GM23248 (cell line): Measurements from ENCODE around the gene HMCN1. TPM values are rescaled to one million over a fixed set of nuclear protein-coding genes. Genes with fewer than 3 reads are reported as not detected.

Source experiments
- DNase-seq: peaks from one replicate; pipeline ENCODE4 v3.0.0-alpha.2; 2015
- H2AFZ ChIP-seq: fragments of 200-600 bp; sonication (generic); 2 replicates; pipeline ENCODE4 v1.6.1; 2016; ENCODE audit warnings: antibody characterized with exemption
- H3F3A ChIP-seq: fragments of 200-600 bp; sonication (generic); 2 replicates; pipeline ENCODE4 v1.6.1; 2016; ENCODE audit warnings: mild to moderate bottlenecking, antibody characterized with exemption, mixed run types; ENCODE audit not compliant: insufficient read depth
- H3K27ac ChIP-seq: fragments of 200-600 bp; sonication (generic); 2 replicates; pipeline ENCODE4 v1.5.1; 2016; ENCODE audit warnings: mild to moderate bottlenecking
- H3K27me3 ChIP-seq: fragments of 200-600 bp; sonication (generic); replicated peaks from 2 replicates; pipeline ENCODE4 v1.6.1; 2016; ENCODE audit warnings: mild to moderate bottlenecking; ENCODE audit not compliant: insufficient read depth
- H3K36me3 ChIP-seq: fragments of 200-600 bp; sonication (generic); 2 replicates; pipeline ENCODE4 v1.6.1; 2016; ENCODE audit warnings: low read depth, mild to moderate bottlenecking
- H3K4me1 ChIP-seq: fragments of 200-600 bp; sonication (generic); 2 replicates; pipeline ENCODE4 v1.6.1; 2016; ENCODE audit warnings: mild to moderate bottlenecking; ENCODE audit not compliant: insufficient read depth
- H3K4me2 ChIP-seq: fragments of 200-600 bp; sonication (generic); one replicate; pipeline ENCODE4 v1.6.1; 2016; ENCODE audit warnings: mild to moderate bottlenecking; ENCODE audit not compliant: unreplicated experiment
- H3K4me3 ChIP-seq: fragments of 200-600 bp; sonication (generic); 2 replicates; pipeline ENCODE4 v1.5.1; 2016; ENCODE audit warnings: mild to moderate bottlenecking
- H3K79me2 ChIP-seq: fragments of 200-600 bp; sonication (generic); 2 replicates; pipeline ENCODE4 v1.6.1; 2016; ENCODE audit warnings: mild to moderate bottlenecking; ENCODE audit not compliant: insufficient read depth
- H3K9ac ChIP-seq: fragments of 200-600 bp; sonication (generic); 2 replicates; pipeline ENCODE4 v1.6.1; 2016; ENCODE audit warnings: mild to moderate bottlenecking
- H3K9me2 ChIP-seq: fragments of 200-600 bp; sonication (generic); 2 replicates; pipeline ENCODE4 v1.6.1; 2016; ENCODE audit warnings: mixed run types, mild to moderate bottlenecking, moderate library complexity; ENCODE audit not compliant: insufficient read depth
- H3K9me3 ChIP-seq: fragments of 200-600 bp; sonication (generic); one replicate; pipeline ENCODE4 v1.6.1; 2017; ENCODE audit warnings: low read depth
- H4K20me1 ChIP-seq: fragments of 200-600 bp; sonication (generic); 2 replicates; pipeline ENCODE4 v1.6.0; 2016; ENCODE audit not compliant: insufficient read depth
- EZH2 ChIP-seq: fragments of 200-600 bp; sonication (generic); IDR thresholded peaks from 2 replicates; pipeline ENCODE4 v1.6.1; 2018; ENCODE audit warnings: antibody characterized with exemption, mild to moderate bottlenecking; ENCODE audit not compliant: insufficient read depth, poor library complexity, severe bottlenecking
- EZH2phosphoT487 ChIP-seq: fragments of 200-600 bp; sonication (generic); IDR thresholded peaks from 2 replicates; pipeline ENCODE4 v1.6.1; 2018; ENCODE audit warnings: antibody characterized with exemption, moderate library complexity, mild to moderate bottlenecking, low read depth; ENCODE audit not compliant: insufficient read depth
- WGBS, 2 experiments: methylation state at CpG; one replicate each; pipeline ENCODE4 v1.1.6; 2015 to 2017; ENCODE audit warnings: low lambda C conversion rate in 2 of 2, low coverage in 1 of 2; ENCODE audit errors: missing lambda C conversion rate in 2 of 2; 5-methylcytosine and 5-hydroxymethylcytosine counted together
- in situ Hi-C: fragments of 300-500 bp; cut with MboI; formaldehyde crosslinking; loops from 2 replicates; pipeline ENCODE4 v1.15.0; 2020
- polyA plus RNA-seq: library from polyadenylated mRNA; unstranded; fragments of >200 nt; fragmentation: Nextera tagmentation; extraction: Ambion mirVana; gene quantifications from 2 replicates; pipeline ENCODE4 v1.2.1, GENCODE V29; 2016
- total RNA-seq: library from RNA; depleted of rRNA; stranded (reverse); fragments of >200 nt; shearing (Covaris generic); gene quantifications from 2 replicates; pipeline ENCODE4 v1.2.3, GENCODE V29; 2014

Gene HMCN1
- total and polyA plus RNA-seq, 2 experiments from 2014 or later = 1.8 to 5.2 TPM

DNA sequence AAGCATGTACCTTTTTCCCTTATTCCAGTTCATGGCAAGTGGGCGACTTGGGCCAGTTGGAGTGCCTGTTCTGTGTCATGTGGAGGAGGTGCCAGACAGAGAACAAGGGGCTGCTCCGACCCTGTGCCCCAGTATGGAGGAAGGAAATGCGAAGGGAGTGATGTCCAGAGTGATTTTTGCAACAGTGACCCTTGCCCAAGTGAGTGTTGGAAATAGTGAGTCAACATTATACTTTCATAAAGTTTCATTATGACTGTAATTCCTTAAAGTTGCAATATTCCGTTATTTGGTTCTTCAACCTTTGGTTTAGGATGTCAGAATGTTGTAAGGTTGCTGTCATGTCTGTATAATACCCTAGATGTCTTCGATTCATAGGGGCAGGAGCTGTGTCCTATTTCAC, 410.3 kb downstream of the HMCN1 start:
- WGBS, 2 experiments = 78% methylated on average over 5 of the region's 5 CpGs

DNA sequence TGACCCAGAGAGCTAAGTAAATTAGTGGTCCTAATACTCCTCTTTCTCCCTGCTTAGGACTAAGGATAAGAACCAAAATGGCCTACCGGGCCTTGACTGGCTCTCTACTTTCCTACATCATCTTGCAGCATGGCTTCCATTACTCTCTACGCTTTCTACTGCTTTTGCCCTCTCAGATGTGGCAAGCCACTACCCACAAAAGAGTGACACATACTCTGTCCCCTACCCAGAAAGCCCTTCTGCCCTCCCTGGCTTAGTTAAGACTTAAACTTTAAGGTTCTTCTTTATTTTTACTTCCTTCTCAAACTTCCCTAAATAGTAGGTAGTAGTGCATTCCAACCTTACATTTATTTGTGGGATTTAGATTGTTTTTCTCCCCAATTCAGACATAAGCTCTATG, 412.8 kb downstream of the HMCN1 start:
- no peaks in the 10 kb centered on the region for H3K79me2 ChIP-seq
- H3K27ac ChIP-seq = no peak overlapping the region
- H3K4me3 ChIP-seq = no peak overlapping the region
- no peaks in the 10 kb centered on the region for H3K36me3 ChIP-seq
- H2AFZ ChIP-seq = no peak overlapping the region
- peaks cover under 1% of the 10 kb centered on the region; the same call in 1 of the 2 replicates for H3K4me1 ChIP-seq
- no peaks in the 10 kb centered on the region for H3K9me2 ChIP-seq
- in situ Hi-C loops = no loop called here
- TF ChIP-seq EZH2phosphoT487 (no peak), EZH2 (no peak)
- H3K9ac ChIP-seq = no peak overlapping the region
- WGBS, 2 experiments = 100% methylated on average over 2 of the region's 2 CpGs
- H3K4me2 ChIP-seq = no peak overlapping the region
- no peaks in the 10 kb centered on the region for H4K20me1 ChIP-seq
- H3K9me3 ChIP-seq = no peaks in the 10 kb centered on the region
- H3K27me3 ChIP-seq = no peaks in the 10 kb centered on the region
- H3F3A ChIP-seq = no peaks in the 10 kb centered on the region
- DNase-seq = no peak

More for the DNA sequence above, 410.3 kb downstream of the HMCN1 start:
- Histone ChIP-seq H3K27ac (no peak overlapping the region), H3K4me1 (peaks cover 8% of the 10 kb centered on the region), H3K79me2 (no peaks in the 10 kb centered on the region), H3K36me3 (no peaks in the 10 kb centered on the region), H3F3A (peaks cover 12% of the 10 kb centered on the region), H3K4me3 (no peak overlapping the region), H3K4me2 (no peak overlapping the region), H3K9ac (no peak overlapping the region), H2AFZ (no peak overlapping the region), H3K27me3 (no peaks in the 10 kb centered on the region), H3K9me3 (no peaks in the 10 kb centered on the region), H4K20me1 (no peaks in the 10 kb centered on the region), H3K9me2 (no peaks in the 10 kb centered on the region)
- no peak for TF ChIP-seq EZH2
- no peak for TF ChIP-seq EZH2phosphoT487
- in situ Hi-C loops = no loop called here
- DNase-seq = no peak

DNA sequence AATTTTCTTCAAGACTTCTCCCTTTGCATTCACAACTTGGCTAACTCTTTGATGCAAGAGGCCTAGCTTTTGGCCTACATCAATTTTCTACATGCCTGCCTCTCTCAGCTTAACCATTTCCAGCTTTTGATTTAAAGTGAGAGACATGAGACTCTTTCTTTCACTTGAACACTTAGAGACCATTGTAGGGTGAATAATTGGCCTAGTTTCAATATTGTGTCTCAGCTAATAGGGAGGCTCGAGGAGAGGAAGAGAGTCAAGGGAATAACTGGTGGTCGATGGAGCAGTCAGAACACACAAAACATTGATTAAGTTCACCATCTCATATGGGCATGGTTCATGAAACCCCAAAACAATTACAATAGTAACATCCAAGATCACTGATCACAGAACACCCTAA, 415.4 kb downstream of the HMCN1 start:
- Histone ChIP-seq H3K4me3 (no peak overlapping the region), H3K79me2 (no peaks in the 10 kb centered on the region), H3F3A (peaks cover under 1% of the 10 kb centered on the region; the same call in 1 of the 2 replicates), H3K36me3 (no peaks in the 10 kb centered on the region), H2AFZ (no peak overlapping the region), H3K9me2 (no peaks in the 10 kb centered on the region), H3K27me3 (no peaks in the 10 kb centered on the region), H3K9ac (no peak overlapping the region), H3K4me2 (no peak overlapping the region), H3K4me1 (peaks cover 16% of the 10 kb centered on the region), H3K9me3 (no peaks in the 10 kb centered on the region), H3K27ac (no peak overlapping the region), H4K20me1 (no peaks in the 10 kb centered on the region)
- WGBS, 2 experiments = 77 to 79% methylated on average over 2 of the region's 2 CpGs
- DNase-seq = no peak
- TF ChIP-seq EZH2phosphoT487 = no peak
- TF ChIP-seq EZH2 = no peak
- in situ Hi-C loops = no loop called here

DNA sequence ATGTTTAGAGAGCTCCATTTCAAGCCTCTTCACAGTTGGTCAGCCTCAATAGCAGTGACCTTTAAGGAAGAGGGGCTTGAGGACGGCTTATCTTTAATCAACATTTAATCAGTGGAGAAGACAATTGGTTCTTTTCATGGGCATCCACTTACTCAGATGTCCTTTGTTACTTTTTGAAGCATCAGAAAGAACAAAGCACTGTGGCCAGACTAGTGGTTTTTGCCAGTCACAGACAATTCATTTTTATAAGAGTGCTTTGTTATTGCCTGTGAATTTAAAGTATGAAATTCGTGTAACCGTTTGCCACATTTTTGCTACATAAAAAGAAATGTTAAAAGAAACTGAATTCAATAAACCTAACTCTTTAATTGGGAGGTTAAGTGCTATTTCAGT, 418.0 kb downstream of the HMCN1 start:
- no peak for TF ChIP-seq EZH2phosphoT487
- no peaks in the 10 kb centered on the region for H4K20me1 ChIP-seq
- H3F3A ChIP-seq = peaks cover 10% of the 10 kb centered on the region; the same call in 1 of the 2 replicates
- H3K36me3 ChIP-seq = no peaks in the 10 kb centered on the region
- H3K4me2 ChIP-seq = peak overlapping the region; percentile 3
- H3K4me3 ChIP-seq = no peak overlapping the region
- no peaks in the 10 kb centered on the region for H3K9me3 ChIP-seq
- no peaks in the 10 kb centered on the region for H3K79me2 ChIP-seq
- peaks cover 35% of the 10 kb centered on the region for H3K4me1 ChIP-seq
- H3K27ac ChIP-seq = no peak overlapping the region
- DNase-seq = no peak
- WGBS, 2 experiments = 95 to 97% methylated on average over 3 of the region's 3 CpGs
- H2AFZ ChIP-seq = no peak overlapping the region
- in situ Hi-C loops = no loop called here
- H3K27me3 ChIP-seq = no peaks in the 10 kb centered on the region
- H3K9me2 ChIP-seq = no peaks in the 10 kb centered on the region
- no peak overlapping the region for H3K9ac ChIP-seq
